ENCODE data around the gene NANOGP8.

NANOGP8 gene

DNA sequence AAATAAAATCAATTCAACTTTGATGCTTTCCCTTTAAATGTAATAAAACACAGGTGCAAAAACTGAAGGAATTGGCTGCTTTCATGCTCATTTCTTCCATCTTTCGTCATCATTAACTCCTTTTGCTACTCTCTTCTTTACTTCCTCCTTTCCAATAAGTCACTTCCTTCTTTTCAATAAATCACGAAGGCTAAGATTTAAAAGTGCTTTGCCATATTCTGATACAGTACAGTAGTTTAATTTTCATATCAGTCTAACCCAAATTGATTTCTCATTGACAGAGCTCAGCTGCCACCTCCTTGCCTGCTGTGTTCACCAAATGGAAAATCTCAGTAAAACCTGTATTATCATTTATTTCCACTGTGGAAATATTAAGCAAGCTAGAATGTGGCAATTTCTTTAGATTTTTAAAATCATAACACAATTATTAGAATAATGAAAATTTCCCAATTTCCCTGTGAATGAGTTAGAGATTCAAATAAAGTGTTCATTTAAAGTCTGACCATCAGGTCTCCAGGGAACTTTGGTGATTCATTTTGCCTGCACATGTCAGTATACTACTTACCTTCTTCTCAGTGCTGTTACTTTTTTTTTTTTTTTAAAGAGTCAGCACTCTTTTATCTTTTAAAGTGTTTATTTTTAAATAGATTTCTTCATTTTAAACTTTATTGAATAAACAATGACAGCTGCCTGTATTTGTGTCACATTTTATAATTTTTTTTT is 41.6 kb downstream of the NANOGP8 start:
- Mint-ChIP-seq H3K4me1 (peaks cover 10% of the 10 kb centered on the region), H3K27me3 (ENCODE audit: low read depth, poor library complexity) (peaks cover 2% of the 10 kb centered on the region)

DNA sequence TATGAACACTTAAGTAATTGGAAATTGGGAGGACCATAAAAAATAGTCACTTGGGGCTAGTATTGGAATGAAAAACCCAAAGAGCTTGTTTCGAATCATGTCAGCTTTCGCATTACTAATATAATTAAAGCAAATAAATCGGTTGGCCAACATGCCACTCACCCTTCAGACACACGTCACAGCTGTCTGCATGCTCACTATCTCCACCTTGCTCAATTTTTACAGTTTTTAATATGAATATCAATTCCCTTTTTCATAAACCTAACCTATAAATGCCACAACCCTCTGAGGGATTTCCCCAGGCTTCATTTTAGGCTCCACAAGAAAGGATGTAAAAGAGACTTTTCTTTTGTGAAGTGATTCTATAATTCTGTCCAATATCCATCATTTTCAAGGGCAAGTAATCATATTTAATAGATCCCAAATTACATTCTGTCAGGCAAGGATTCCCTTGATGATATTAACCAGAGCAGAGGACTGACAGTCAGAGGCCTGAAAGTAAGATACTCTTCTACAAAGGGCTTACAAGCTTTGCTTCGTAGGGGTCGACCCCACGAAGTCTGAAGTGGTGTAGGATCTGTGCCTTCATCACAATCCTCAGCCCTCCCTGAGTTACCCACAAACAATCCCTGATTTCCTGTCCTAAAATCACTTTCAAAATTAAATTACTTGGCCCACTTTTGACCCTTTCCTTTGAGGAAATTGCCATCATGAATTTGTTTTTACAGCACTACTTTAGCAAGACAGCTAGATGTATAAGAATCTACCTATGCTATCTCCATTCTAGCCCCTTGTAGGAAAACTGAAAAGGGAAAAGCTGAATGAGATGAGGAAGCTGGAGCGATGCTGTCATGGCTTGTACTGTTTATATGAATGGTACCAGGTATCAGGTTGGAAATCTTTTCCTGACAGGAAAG is 44.5 kb downstream of the NANOGP8 start:
- TF ChIP-seq, protein P1, sequence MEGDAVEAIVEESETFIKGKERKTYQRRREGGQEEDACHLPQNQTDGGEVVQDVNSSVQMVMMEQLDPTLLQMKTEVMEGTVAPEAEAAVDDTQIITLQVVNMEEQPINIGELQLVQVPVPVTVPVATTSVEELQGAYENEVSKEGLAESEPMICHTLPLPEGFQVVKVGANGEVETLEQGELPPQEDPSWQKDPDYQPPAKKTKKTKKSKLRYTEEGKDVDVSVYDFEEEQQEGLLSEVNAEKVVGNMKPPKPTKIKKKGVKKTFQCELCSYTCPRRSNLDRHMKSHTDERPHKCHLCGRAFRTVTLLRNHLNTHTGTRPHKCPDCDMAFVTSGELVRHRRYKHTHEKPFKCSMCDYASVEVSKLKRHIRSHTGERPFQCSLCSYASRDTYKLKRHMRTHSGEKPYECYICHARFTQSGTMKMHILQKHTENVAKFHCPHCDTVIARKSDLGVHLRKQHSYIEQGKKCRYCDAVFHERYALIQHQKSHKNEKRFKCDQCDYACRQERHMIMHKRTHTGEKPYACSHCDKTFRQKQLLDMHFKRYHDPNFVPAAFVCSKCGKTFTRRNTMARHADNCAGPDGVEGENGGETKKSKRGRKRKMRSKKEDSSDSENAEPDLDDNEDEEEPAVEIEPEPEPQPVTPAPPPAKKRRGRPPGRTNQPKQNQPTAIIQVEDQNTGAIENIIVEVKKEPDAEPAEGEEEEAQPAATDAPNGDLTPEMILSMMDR (IDR thresholded peaks at IDR 0.05): no peak
- no peaks in the 10 kb centered on the region for H3K36me3 Mint-ChIP-seq (ENCODE audit: low read depth)
- no peak overlapping the region for H3K4me3 Mint-ChIP-seq
- H3K9me3 Mint-ChIP-seq: no peaks in the 10 kb centered on the region
- H3K4me1 Mint-ChIP-seq: peaks cover 10% of the 10 kb centered on the region
- H3K27ac Mint-ChIP-seq: no peak overlapping the region
- no peaks in the 10 kb centered on the region for H3K27me3 Mint-ChIP-seq (ENCODE audit: low read depth, poor library complexity)
- no peak for DNase-seq

More for the DNA sequence above, 41.6 kb downstream of the NANOGP8 start:
- Mint-ChIP-seq H3K4me3 (no peak overlapping the region), H3K36me3 (ENCODE audit: low read depth) (no peaks in the 10 kb centered on the region), H3K27ac (no peak overlapping the region), H3K9me3 (no peaks in the 10 kb centered on the region)
- no peak for DNase-seq
- TF ChIP-seq, protein P1 (IDR thresholded peaks at IDR 0.05): no peak

DNA sequence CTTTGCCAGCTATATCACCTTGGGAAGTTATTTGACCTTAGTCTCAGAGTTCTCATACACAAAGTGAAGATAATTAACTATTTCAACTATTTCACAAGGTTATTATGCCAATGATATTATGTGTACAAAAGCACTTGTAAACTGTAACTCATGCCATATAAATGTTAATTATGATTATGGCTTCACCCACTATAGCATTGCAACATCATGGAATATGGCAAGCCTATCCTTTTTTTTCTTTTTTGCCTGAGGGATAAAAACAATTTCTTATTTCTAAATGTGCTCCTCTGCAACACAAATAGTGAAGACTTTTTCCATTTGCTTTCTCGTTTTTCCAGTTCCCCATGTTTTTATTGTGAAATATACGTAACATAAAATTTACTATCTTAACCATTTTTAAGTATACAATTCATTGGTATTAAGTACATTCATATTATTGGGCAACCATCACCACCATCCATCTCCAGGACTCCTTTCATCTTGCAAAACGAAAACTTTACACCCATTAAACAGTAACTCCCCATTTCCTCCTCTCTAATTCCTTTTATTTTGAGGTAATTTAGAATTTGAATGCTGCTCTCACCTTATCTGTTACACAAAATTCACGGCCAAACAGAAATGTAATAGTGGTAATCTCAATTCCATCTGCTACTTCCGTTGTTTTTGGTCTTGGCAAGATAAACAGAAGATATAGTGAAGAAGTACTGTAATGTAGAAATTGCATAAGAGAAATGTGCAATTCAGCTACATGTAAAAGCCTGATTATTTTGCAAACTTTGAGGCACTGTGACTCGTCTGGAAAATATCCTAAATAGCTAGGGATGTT is 46.3 kb downstream of the NANOGP8 start:
- DNase-seq: no peak
- H3K9me3 Mint-ChIP-seq: no peaks in the 10 kb centered on the region

More for the DNA sequence above, 46.3 kb downstream of the NANOGP8 start:
- Mint-ChIP-seq H3K27ac (no peak overlapping the region), H3K27me3 (ENCODE audit: low read depth, poor library complexity) (no peaks in the 10 kb centered on the region), H3K4me1 (peaks cover 10% of the 10 kb centered on the region), H3K4me3 (no peak overlapping the region), H3K36me3 (ENCODE audit: low read depth) (no peaks in the 10 kb centered on the region)
- TF ChIP-seq, protein P1 (IDR thresholded peaks at IDR 0.05): no peak

Data from nephron progenitor cell (in vitro differentiated cells).